Stimulated activated CD8-positive, alpha-beta memory T cell treated with anti-CD3 and anti-CD28 coated beads, Interleukin-7, amount 100 ng/mL, for 4 hours (primary cell): ENCODE measurements around the gene AGPAT4.
"Not testable (repeated sequence)": the region's sequence is repeated elsewhere in the genome, so short reads cannot be mapped to it uniquely, and the experiment has no call there.

ENCODE experiments used
- DNase-seq, 2 donors: peaks; one replicate each; pipeline ENCODE4 v3.0.0-alpha.2; 2020; ENCODE audit warnings: low read depth in 2 of 2

Gene AGPAT4

DNA sequence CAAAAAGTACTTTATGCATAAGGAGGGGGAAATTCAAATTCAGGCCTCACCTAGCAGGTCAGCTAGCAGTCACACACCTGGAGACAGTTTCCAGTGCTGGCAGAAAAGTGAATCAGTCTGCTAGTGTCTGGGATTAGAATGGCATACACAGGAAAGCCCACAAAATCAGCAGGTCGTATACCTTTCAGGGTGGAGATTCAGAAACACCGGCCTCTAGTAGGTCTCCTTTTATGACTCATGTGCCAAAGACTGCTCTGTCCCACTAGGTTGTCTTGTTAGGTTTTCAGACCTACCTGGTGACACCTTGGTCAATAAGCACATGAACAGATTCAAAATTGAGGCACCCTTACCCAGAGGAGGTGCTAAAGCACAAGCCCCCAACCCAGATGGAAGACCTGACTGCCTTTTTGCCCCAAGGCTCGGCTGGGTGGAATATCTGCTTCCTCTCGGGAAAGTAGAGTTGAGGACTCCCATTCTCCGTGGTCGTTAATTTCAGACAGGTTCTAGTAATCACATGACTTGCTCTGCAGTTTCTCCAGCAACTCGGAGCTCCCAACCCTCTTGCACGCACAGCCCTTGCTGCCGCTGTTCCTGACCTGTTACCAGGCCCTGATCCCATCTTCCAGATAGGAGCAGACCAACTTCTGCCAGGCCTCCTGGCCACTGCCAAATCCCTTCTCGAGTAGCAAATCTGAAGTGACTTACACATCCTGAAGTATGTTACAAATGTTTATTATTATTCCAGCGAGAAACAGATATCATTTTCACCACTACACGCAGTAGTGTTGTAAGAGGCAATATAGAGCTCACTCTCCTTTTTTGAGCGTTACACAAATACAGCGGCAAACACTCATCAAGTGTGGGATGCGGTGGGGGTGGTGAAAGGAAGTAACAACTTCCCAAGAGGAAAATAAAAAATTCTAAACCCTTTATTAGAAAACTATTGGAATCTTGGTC is 46.6 kb downstream of the AGPAT4 start:
- no peak for DNase-seq

DNA sequence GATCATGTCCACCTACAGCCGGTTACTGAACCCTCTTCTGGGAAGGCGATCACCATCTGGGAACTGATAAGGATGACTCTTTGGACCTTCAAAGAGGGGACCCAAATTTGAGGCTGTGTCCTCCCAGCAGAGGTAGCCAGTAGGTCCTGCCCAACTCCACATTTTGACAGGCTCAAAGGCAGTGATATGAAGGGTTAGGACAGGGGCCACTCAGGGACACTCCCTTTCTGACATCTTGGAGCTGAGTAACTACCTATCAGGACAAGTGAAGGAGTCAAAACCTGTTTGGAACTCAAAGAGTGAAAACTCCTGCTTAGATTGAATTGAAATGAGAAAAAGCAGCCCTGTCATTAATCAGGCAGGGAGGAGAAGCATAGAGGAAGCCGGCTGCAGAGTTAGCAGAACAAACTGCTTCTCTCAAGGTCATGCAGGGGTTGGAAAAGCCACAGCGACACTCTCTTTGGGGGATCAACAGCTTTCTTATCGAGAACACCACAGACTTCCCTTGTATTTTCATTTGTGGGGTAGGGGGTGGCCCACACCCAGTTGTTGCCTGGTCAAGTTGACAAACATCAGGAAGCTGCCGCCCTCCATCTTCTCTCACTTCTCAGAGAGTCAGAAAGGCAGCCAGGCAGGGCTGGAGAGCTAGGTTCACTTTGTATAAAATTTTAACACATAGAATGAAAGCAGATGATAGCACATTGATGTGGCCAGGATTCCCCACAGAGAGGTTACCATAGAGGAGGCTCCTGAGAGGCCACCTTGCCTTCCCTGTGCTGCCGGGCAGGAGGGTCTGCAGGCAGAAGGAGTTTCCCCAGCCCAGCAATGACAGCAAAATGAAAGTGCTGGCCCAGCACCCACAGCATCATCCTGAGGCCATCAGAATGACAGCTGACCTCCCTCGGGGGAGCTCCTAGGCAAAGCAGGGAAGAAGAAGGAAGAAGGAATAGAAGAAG is 47.6 kb downstream of the AGPAT4 start:
- peak; percentile 13 to 19 for DNase-seq

- no peak for DNase-seq
Measured at GRCh38 chr6:161225681-161226008, 48.2 kb downstream of the AGPAT4 start.

GRCh38 chr6:161224951-161225680 is 48.7 kb downstream of the AGPAT4 start:
- DNase-seq = not testable (repeated sequence)

GRCh38 chr6:161223646-161224045 is 50.2 kb downstream of the AGPAT4 start:
- DNase-seq = no peak

DNA sequence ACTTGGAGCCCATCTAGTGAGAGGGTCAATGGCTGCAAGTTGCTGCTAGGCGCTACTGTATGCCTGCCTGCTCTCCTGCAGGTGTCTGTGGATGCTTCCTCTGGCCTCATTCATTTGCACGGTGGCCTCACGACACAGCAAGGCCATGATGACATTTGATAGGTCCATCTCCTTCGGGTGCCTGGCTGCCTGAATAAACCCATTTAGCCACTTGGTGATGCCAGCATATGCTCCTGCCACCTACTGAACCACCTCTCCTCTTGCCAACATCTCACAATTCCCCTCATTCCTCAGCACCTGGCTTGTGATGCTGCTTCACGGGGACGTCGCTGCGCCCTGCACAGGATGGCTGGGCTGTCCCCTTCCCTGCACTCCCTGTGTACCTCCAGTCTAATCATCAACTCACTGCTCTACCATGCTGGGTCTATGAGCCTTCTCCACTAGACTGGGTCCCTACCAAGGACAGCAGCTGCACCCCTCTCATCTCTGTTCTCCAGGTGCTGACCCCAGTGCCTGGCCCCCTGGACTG is 51.1 kb downstream of the AGPAT4 start:
- no peak for DNase-seq

- no peak for DNase-seq
Measured at GRCh38 chr6:161220346-161220745, 53.5 kb downstream of the AGPAT4 start.

DNA sequence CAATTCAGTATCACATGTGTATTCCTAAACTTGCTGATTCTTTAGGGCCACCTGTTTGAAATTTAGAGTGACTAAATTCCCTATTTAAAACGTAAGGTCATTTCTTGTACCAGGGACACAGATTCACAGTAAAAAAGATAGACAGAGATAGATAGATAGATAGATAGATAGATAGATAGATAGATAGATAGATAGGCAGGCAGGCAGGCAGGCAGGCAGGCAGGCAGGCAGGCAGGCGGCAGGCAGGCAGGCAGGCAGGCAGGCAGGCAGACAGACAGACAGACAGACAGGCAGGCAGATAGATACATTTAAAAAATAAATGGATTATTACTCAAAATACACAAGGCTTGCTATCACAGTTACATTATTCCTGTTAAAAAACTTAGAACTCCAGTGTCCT is 54.2 kb downstream of the AGPAT4 start:
- no peak for DNase-seq

GRCh38 chr6:161218222-161218621 is 55.6 kb downstream of the AGPAT4 start:
- DNase-seq = no peak

DNA sequence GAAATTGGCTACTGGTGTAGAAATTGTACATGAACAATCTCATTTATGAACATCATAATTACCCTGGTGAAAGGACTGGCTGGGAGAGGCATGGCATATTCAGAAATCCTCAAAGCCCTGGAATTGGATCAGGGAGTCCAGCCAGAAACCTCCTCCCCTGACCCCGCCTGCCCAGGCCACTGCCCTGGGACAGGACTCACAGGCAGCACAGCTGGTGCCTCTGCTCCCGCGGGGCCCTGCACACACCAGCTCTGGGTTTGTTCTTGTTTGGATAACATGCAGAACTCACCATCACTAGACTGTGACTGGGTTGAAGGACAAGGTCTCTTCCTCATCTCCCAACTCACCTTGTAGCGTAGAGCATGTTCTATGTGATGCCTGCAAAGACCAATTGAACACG is 56.2 kb downstream of the AGPAT4 start:
- no peak for DNase-seq

DNA sequence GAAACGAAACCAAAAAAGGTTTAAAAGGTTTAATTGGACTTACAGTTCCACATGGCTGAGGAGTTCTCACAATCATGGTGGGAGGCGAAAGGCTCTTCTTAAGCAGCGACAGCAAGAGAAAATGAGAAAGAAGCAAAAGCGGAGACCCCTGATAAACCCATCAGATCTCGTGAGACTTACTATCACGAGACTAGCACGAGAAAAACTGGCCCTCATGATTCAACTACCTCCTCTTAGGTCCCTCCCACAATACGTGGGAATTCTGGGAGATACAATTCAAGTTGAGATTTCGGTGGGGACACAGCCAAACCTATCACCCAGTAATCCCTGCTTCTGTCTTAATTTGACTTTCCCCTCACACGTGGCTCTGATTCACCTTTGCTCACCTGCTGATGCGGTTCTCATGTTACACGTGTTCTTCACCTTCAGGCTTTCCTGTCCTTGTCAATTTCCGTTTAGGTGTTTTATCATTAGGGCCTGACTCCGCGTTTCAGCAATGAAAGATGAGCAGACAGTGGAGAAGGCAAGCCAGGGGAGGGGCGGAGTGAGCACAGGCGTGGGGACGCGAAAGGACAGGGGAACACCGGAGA is 57.1 kb downstream of the AGPAT4 start:
- DNase-seq = no peak

DNA sequence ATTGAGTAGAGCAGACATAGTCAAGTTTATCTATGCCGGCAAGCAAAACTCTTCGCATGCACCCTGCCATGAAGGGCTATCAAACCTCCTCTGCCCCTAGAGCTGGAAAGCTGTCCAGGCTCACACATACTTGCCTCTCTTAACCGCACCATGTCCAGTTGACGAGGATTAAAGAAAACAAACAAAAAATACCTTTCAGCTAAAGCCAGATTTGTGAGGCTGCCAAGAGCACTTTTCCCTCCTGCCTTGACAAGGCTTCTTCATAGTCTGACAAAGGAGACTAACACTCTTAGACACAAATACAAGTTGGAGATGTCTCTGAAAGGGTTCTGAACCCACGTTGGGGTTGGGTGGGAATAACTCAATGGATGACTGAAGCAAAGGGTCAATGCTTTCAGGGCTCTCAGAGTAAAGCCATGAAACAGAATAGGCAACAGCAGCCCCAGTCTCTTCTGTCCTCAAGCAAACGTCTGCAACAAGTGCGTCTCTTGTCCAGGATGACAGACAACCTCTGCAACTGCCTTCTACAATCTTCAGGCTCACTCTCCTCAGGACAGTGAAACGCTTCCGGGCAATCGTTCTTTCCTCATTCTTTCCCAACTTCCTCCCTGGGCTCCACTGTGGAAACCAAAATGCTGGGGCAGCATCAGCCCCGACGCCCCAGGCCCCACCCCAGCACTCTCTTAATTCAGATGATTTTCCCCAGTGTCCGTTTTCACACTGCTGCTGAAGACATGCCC is 57.8 kb downstream of the AGPAT4 start:
- no peak for DNase-seq

DNA sequence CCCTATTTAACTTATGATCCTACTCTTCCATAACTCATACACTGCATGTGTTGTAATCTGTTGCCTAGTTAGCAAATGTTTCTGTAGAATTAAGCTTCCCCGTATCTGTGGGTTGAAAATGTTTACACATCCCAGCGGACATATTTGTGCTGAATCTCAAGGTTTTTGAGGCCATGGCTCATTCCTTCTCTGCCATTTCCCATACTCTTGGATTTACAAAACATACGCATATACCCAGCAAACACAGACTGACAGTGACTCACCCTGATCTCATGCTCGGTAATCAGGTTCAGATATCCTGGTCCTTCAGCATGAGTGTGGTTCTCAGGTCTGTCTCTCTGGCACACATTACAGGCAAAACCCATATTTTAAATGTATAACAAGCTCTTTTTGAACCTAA is 58.7 kb downstream of the AGPAT4 start:
- DNase-seq = no peak

- no peak for DNase-seq
Measured at GRCh38 chr6:161214722-161215121, 59.1 kb downstream of the AGPAT4 start.

DNA sequence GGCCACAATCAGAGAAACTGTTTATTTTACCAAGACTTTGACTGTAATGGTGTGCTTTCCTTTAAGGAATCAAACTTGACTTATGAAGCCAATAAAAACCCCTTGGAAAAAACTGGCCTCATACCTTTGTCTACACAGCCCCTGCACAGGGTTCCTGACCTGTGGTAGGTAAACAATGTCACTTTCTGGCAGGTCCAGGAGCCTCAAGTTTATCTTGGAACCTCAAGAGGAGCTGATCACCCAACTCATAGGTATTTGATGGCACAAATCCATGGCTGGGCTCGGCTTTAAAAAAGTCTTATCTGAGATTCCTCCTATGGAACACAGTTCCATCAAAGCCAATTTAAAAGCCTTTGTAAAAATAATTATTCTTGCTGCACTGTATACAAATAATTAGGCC is 61.0 kb downstream of the AGPAT4 start:
- no peak for DNase-seq

DNA sequence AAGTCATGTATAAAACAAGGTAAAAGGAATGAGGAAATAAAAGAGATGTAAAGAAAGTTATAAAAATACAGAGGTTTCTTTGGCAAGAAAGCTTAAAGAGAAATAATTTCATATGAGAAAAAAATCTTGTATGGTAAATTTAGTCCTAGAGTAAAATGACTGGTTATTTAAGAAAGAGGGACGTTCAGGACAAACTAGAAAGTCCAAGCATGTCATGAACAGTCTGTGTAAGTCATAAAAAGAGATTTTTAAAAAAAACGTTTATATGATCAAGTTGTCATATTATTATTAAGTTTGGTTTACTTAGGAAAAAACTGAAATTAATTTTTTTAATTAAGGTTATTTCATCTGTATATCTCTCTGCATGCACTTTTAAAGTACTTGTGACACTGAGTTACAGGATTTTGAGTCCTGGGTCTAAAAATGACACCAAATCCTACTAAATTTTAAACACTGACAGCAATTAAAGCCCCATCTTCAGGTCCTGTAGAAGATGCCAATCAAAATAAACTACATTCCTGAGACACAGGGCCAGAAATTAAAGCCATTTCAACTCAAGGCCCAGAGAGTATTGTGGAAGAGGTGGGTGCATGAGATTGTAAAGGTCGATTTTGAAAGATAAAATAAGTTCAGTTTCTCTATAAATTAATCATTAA is 62.4 kb downstream of the AGPAT4 start:
- no peak for DNase-seq

DNA sequence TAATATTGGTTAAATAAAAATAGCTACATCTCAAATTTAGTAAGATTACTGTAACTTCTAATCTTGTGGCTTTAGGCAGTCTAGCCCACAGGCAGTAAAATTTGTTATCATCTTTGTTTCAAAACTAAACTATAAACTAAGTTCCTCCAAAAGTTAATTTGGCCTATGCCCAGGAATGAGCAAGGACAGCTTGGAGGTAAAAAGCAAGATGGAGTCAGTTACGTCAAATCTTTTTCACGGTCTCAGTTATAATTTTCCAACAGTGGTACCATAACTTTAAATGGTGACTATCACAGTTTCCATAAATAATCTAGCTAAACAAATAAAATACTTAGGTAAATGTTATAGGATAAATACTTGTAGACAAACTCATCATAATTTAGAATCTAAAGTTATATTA is 63.0 kb downstream of the AGPAT4 start:
- DNase-seq = no peak

GRCh38 chr6:161207200-161207599 is 66.7 kb downstream of the AGPAT4 start:
- DNase-seq = no peak

DNA sequence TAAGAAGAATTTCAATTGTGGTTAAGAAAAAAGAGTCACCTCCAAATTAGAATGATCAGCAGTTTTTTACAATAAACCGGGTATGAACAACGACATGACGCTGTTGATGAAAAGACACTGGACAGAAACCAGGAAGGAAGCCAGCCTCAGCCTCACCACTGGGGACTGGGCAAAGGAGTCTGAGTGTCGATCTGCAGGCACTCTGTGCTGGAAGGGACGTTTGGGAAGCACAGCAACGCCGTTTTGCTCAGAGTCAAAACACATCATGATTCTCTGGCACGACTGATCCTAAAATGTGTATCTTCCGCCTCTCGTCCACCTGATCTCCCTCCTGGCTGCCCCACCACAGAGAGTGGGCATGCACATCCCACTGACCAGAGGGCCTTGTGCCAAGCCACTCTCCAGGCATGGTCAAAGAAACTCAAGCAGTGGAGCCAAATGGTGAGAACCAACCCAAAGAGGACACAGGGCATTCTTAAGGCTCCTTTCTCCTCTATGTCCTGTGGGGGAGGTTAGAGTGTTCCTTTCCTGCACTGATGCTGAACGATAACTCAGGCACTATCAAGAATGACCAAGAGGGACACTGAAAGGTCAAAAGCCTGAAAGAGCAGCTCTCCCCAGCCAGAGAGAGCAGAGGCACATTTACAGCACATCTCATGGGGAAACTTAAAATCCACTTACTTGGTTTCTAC is 68.8 kb downstream of the AGPAT4 start:
- no peak for DNase-seq
